DND-41 (cell line): ENCODE results near the gene HSPA2.

Experiments used
- ATAC-seq: fragments of 200-7000 bp; cut with Tn5 transposase; 3 replicates; pipeline ENCODE4 v1.9.1; 2021; ENCODE audit warnings: low read depth; ENCODE audit not compliant: insufficient read depth
- DNase-seq: peaks from one replicate; pipeline ENCODE4 v3.0.0-alpha.2; 2020
- H2AFZ ChIP-seq: 2 replicates; pipeline ENCODE4 v1.6.0; 2012; ENCODE audit warnings: low read depth, low read length
- H3K27ac ChIP-seq: 2 replicates; pipeline ENCODE4 v1.5.1; 2012; ENCODE audit warnings: low read length, inconsistent platforms
- H3K27me3 ChIP-seq: fragments of 200-600 bp; sonication (generic); 2 replicates; pipeline ENCODE4 v1.6.0; 2012; ENCODE audit warnings: low read length, mild to moderate bottlenecking, inconsistent platforms; ENCODE audit not compliant: insufficient read depth, poor library complexity
- H3K36me3 ChIP-seq: 2 replicates; pipeline ENCODE4 v1.5.1; 2012; ENCODE audit warnings: low read length, inconsistent platforms; ENCODE audit not compliant: insufficient read depth
- H3K4me1 ChIP-seq: 2 replicates; pipeline ENCODE4 v1.5.1; 2012; ENCODE audit warnings: mild to moderate bottlenecking, low read length; ENCODE audit not compliant: insufficient read depth
- H3K4me2 ChIP-seq: 2 replicates; pipeline ENCODE4 v1.6.0; 2012; ENCODE audit warnings: mild to moderate bottlenecking, moderate library complexity, low read length, inconsistent platforms; ENCODE audit not compliant: insufficient read depth
- H3K4me3 ChIP-seq, 2 experiments: fragments of 200-600 bp in 1 of 2; shearing (Covaris generic) in 1 of 2; 2 replicates each; pipeline ENCODE4 v1.5.1; 2012 to 2016; ENCODE audit warnings: inconsistent platforms in 2 of 2, low read length in 2 of 2, mild to moderate bottlenecking in 2 of 2, low read depth in 1 of 2, moderate library complexity in 1 of 2
- H3K79me2 ChIP-seq: 2 replicates; pipeline ENCODE4 v1.6.0; 2012; ENCODE audit warnings: low read length, inconsistent platforms; ENCODE audit not compliant: insufficient read depth
- H3K9ac ChIP-seq: 2 replicates; pipeline ENCODE4 v1.6.0; 2012; ENCODE audit warnings: low read depth, mild to moderate bottlenecking, inconsistent platforms, low read length, moderate library complexity
- H3K9me3 ChIP-seq: 2 replicates; pipeline ENCODE4 v1.5.1; 2012; ENCODE audit warnings: low read length, moderate library complexity, mild to moderate bottlenecking, inconsistent platforms; ENCODE audit not compliant: insufficient read depth, severe bottlenecking
- H4K20me1 ChIP-seq: 2 replicates; pipeline ENCODE4 v1.6.0; 2012; ENCODE audit warnings: low read length; ENCODE audit not compliant: insufficient read depth
- EZH2 ChIP-seq: IDR thresholded peaks from 3 replicates; pipeline ENCODE4 v1.6.1; 2012; ENCODE audit warnings: borderline replicate concordance, low read depth, mild to moderate bottlenecking, moderate library complexity, low read length, inconsistent platforms; ENCODE audit not compliant: severe bottlenecking
- TF ChIP-seq, protein P1 (sequence below): IDR thresholded peaks from 2 replicates; pipeline ENCODE4 v1.5.1; 2012; ENCODE audit warnings: borderline replicate concordance, low read length, moderate library complexity, mild to moderate bottlenecking; ENCODE audit not compliant: poor library complexity, severe bottlenecking; ENCODE audit errors: extremely low read depth

Gene HSPA2

DNA sequence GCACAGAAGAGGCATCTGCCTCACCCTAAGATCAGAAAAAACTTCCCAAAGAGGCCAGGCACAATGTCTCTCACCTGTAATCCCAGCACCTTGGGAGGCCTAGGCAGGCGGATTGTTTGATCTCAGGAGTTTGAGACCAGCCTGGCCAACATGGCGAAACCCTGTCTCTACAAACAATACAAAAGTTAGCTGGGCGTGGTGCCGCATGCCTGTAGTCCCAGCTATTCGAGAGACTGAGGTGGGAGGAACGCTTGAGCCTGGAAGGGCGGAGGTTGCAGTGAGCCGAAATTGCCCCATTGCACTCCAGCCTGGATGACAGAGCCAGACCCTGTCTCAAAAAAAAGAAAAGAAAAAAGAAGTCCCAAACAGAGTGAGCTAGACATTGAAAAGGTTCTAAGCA lies 31.5 kb upstream of the HSPA2 start:
- Histone ChIP-seq H3K79me2 (peaks cover 97% of the 10 kb centered on the region), H3K4me3 (peak overlapping the region in 1 of 2 experiments; percentile 22; a peak in 1 of 4 replicates), H2AFZ (no peak overlapping the region), H4K20me1 (peaks cover 72% of the 10 kb centered on the region), H3K27ac (0 out of 2 replicates have a peak overlapping the region, but pooled peaks have one; percentile 20), H3K36me3 (peaks cover 21% of the 10 kb centered on the region), H3K27me3 (no peaks in the 10 kb centered on the region), H3K4me2 (peak overlapping the region; percentile 49; the same call in 1 of the 2 replicates), H3K4me1 (peaks cover 58% of the 10 kb centered on the region), H3K9ac (no peak overlapping the region; the same call in 1 of the 2 replicates), H3K9me3 (no peaks in the 10 kb centered on the region)
- DNase-seq (no peak), ATAC-seq (no peak)
- TF ChIP-seq, protein P1, sequence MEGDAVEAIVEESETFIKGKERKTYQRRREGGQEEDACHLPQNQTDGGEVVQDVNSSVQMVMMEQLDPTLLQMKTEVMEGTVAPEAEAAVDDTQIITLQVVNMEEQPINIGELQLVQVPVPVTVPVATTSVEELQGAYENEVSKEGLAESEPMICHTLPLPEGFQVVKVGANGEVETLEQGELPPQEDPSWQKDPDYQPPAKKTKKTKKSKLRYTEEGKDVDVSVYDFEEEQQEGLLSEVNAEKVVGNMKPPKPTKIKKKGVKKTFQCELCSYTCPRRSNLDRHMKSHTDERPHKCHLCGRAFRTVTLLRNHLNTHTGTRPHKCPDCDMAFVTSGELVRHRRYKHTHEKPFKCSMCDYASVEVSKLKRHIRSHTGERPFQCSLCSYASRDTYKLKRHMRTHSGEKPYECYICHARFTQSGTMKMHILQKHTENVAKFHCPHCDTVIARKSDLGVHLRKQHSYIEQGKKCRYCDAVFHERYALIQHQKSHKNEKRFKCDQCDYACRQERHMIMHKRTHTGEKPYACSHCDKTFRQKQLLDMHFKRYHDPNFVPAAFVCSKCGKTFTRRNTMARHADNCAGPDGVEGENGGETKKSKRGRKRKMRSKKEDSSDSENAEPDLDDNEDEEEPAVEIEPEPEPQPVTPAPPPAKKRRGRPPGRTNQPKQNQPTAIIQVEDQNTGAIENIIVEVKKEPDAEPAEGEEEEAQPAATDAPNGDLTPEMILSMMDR = no peak
- TF ChIP-seq EZH2 = no peak

DNA sequence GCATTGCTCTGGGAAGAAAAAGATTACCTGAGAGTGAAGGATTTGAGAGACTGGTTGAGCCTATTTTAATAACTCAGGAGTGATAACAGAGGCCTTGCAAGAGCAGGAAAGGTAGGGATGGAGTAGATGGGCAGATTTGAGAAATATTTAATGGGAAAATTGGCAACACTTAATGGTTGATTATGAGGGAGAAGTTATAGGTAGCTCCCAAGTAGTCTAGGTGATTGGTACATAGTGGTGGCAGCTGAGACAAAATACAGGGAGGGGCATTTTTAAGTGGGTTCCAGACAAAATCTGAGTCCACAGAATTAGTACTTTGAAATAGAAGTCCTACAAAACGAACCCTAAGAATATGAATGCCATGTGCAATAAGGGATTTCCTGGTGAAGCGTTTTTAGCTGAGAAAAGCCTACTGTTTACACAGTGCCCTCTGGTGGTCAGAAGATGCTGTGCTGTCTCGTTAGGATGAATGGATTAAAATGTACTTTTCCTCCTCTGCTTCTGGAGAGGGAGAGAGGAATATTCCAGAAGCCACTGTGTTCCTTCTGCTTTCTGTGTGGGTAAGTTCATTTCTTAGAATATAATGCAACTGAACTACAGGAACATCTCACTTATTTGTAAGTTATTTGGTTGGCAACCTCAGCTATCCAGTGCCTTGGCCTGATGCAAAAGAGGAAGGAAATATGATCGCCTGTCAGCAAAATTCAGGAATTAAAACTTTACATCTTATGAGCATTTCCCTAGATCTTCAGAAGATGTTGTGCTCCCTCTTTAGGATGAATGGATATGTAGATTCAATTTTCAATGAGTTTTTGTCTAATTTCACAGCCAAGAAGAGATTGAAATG lies 29.5 kb upstream of the HSPA2 start:
- Histone ChIP-seq H3K9ac (0 out of 2 replicates have a peak overlapping the region, but pooled peaks have one; percentile 13), H3K4me3 (no peak overlapping the region), H3K27me3 (no peaks in the 10 kb centered on the region), H3K9me3 (no peaks in the 10 kb centered on the region), H3K4me1 (peaks cover 52% of the 10 kb centered on the region), H2AFZ (no peak overlapping the region), H3K79me2 (peaks cover 97% of the 10 kb centered on the region), H3K36me3 (peaks cover 23% of the 10 kb centered on the region), H4K20me1 (peaks cover 79% of the 10 kb centered on the region), H3K4me2 (peak overlapping the region; percentile 38), H3K27ac (peak overlapping the region; percentile 22; the same call in 1 of the 2 replicates)
- TF ChIP-seq, protein P1 = peak; percentile 97
- no peak for TF ChIP-seq EZH2
- ATAC-seq (peak; percentile 80), DNase-seq (peak; percentile 71)

DNA sequence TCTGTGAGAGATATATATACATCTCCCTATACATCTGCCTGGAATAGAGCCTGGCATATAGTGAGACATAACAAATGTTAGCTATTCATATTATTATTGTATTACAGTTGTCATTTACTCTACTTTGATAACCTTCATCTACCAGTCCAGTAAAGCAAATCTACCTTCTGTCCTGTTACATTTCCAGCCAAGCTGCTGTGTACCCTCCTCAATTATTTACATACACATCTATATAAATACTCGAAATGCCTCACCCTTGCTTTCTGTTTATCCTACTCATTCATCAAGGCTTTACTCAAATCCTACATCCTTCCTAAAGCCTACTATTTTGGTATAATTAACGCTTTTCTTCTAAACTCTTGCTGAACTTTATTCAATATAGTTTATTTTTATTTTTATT lies 27.3 kb upstream of the HSPA2 start:
- Histone ChIP-seq H3K79me2 (peaks cover 97% of the 10 kb centered on the region), H3K36me3 (peaks cover 19% of the 10 kb centered on the region), H4K20me1 (peaks cover 77% of the 10 kb centered on the region), H2AFZ (no peak overlapping the region), H3K9ac (no peak overlapping the region), H3K27me3 (no peaks in the 10 kb centered on the region), H3K4me1 (peaks cover 30% of the 10 kb centered on the region), H3K9me3 (no peaks in the 10 kb centered on the region), H3K4me3 (no peak overlapping the region), H3K4me2 (no peak overlapping the region), H3K27ac (no peak overlapping the region)
- no peak for DNase-seq
- TF ChIP-seq, protein P1 = no peak
- TF ChIP-seq EZH2 = no peak
- no peak for ATAC-seq
